C4-2B (cell line): Measurements from ENCODE around the gene SLC7A10.

ENCODE experiments used
- CTCF ChIP-seq: fragments of 450-650 bp; conservative IDR thresholded peaks from 2 replicates; pipeline ENCODE4 v1.5.1; 2017; ENCODE audit warnings: mild to moderate bottlenecking
- ZFX ChIP-seq: fragments of 450-650 bp; IDR thresholded peaks from 2 replicates; pipeline ENCODE4 v1.6.1; 2017

DNA sequence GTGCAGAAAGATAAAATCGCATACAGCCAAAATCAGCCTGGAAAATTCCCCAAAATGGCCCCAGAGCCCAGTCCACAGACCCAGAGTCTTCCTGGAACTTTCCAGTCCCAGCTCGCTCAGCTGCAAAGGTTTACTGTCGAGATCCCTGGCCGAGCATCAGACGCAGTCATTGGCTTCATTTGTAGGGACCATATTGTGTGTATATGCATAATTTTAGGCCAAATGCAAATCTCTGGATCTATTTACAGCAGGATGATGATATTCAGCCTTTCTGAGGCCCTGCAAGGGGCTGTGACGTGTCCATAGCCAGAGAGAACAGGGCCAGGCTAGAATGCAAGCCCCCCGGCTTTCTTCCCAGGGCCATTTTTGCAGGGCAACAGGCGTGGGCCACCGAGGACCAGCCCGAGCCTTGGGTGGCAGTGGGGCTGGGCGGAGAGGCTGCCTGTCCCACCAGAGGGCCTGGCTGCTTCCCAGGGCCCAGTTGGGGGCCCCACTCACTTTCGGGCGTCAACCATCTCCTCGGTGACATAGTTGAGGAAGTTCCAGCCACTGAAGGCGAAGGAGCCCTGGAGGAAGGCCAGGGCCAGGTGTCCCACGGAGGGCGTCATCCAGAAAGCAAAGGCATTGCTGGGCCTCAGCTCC, 13.7 kb downstream of the SLC7A10 start:
- no peak for TF ChIP-seq CTCF
- no peak for TF ChIP-seq ZFX
